ENCODE results near the gene RHCE.

RHCE gene

DNA sequence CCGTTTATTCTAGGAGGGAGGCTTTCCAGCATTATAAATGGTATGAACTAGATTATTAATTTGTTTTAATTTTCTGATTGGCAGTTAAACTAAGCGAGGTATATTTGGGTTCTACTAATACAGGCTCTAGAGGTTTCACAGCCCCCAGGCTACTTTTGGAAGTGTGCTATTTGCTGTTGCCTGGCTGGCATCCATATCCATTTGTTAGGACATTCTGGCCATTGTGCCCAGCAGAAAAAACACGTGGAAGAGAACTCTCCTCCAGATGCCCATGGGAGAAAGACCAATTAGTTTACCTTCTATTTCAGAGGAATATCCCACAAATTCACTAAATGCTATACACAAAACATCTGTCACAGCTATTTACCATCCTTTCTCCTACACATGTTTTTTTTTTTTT lies 39.4 kb upstream of the RHCE start:
- DNase-seq: no peak
- H3K9me2 ChIP-seq (replicated peaks; ENCODE audit: insufficient read depth, low read length): no peaks in the 10 kb centered on the region
- H3K9me3 ChIP-seq (replicated peaks; ENCODE audit: insufficient read depth, low read length): no peaks in the 10 kb centered on the region
- no peaks in the 10 kb centered on the region for H3K36me3 ChIP-seq (replicated peaks; ENCODE audit: insufficient read depth, low read length)
- H2AFZ ChIP-seq (ENCODE audit: low read length): no peak overlapping the region
- H3K27ac ChIP-seq (ENCODE audit: low read length): no peak overlapping the region
- H3K4me1 ChIP-seq (ENCODE audit: low read length): no peaks in the 10 kb centered on the region
- no peaks in the 10 kb centered on the region for H3F3A ChIP-seq (ENCODE audit: insufficient read depth, low read length)
- no peak overlapping the region for H3K4me2 ChIP-seq (ENCODE audit: low read depth, low read length)
- H4K20me1 ChIP-seq (ENCODE audit: insufficient read depth, low read length): no peaks in the 10 kb centered on the region
- TF ChIP-seq, protein P1, sequence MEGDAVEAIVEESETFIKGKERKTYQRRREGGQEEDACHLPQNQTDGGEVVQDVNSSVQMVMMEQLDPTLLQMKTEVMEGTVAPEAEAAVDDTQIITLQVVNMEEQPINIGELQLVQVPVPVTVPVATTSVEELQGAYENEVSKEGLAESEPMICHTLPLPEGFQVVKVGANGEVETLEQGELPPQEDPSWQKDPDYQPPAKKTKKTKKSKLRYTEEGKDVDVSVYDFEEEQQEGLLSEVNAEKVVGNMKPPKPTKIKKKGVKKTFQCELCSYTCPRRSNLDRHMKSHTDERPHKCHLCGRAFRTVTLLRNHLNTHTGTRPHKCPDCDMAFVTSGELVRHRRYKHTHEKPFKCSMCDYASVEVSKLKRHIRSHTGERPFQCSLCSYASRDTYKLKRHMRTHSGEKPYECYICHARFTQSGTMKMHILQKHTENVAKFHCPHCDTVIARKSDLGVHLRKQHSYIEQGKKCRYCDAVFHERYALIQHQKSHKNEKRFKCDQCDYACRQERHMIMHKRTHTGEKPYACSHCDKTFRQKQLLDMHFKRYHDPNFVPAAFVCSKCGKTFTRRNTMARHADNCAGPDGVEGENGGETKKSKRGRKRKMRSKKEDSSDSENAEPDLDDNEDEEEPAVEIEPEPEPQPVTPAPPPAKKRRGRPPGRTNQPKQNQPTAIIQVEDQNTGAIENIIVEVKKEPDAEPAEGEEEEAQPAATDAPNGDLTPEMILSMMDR (IDR thresholded peaks at IDR 0.05; ENCODE audit: low read length): no peak
- TF ChIP-seq EZH2 (optimal IDR thresholded peaks at IDR 0.05; ENCODE audit: low read depth, low read length) (no peak), EZH2phosphoT487 (IDR thresholded peaks at IDR 0.05; ENCODE audit: low read length) (no peak)
- H3K79me2 ChIP-seq (ENCODE audit: low read length): no peaks in the 10 kb centered on the region
- no peak overlapping the region for H3K4me3 ChIP-seq (ENCODE audit: low read length)
- H3K27me3 ChIP-seq (replicated peaks; ENCODE audit: insufficient read depth, low read length): no peaks in the 10 kb centered on the region
- no peak overlapping the region for H3K9ac ChIP-seq (ENCODE audit: low read length)

DNA sequence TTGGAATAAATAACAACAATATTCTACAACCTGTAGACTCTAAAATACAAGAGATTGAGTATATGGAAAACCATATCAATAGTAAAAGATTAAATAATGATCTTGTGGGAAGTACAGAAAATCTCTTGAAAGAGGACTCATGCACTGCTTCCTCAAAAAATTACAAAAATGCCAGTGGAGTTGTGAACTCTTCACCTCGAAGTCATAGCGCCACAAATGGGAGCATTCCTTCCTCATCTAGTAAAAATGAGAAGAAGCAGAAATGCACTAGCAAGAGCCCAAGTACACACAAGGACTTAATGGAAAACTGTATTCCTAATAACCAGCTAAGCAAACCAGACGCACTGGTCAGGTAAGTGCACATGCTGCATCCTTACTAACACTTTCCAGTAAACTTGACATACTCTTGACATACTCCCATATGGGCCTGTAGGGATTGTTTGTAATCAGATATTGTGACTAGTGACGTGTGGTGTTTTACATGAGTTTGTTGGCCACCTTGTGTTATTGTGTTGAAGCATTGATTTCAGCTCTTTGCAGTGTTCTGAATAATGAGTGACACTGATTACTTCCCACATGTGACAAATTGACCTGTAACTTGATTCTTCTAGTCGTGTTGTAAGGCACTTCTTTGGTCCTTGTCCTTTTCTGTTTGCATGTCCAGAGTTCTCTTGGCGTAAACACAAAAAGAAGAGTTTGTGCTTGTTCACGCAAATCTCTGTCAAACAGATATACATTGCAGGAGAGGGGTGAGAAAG lies 38.1 kb upstream of the RHCE start:
- Histone ChIP-seq H3K27me3 (replicated peaks; ENCODE audit: insufficient read depth, low read length) (no peaks in the 10 kb centered on the region), H3F3A (ENCODE audit: insufficient read depth, low read length) (no peaks in the 10 kb centered on the region), H3K36me3 (replicated peaks; ENCODE audit: insufficient read depth, low read length) (no peaks in the 10 kb centered on the region), H3K4me2 (ENCODE audit: low read depth, low read length) (no peak overlapping the region), H3K79me2 (ENCODE audit: low read length) (no peaks in the 10 kb centered on the region), H3K4me3 (ENCODE audit: low read length) (no peak overlapping the region), H3K4me1 (ENCODE audit: low read length) (no peaks in the 10 kb centered on the region), H2AFZ (ENCODE audit: low read length) (no peak overlapping the region), H4K20me1 (ENCODE audit: insufficient read depth, low read length) (no peaks in the 10 kb centered on the region), H3K9me2 (replicated peaks; ENCODE audit: insufficient read depth, low read length) (no peaks in the 10 kb centered on the region), H3K9me3 (replicated peaks; ENCODE audit: insufficient read depth, low read length) (no peaks in the 10 kb centered on the region), H3K9ac (ENCODE audit: low read length) (no peak overlapping the region), H3K27ac (ENCODE audit: low read length) (no peak overlapping the region)
- no peak for DNase-seq
- no peak for TF ChIP-seq EZH2 (optimal IDR thresholded peaks at IDR 0.05; ENCODE audit: low read depth, low read length)
- TF ChIP-seq, protein P1 (IDR thresholded peaks at IDR 0.05; ENCODE audit: low read length): no peak
- no peak for TF ChIP-seq EZH2phosphoT487 (IDR thresholded peaks at IDR 0.05; ENCODE audit: low read length)

DNA sequence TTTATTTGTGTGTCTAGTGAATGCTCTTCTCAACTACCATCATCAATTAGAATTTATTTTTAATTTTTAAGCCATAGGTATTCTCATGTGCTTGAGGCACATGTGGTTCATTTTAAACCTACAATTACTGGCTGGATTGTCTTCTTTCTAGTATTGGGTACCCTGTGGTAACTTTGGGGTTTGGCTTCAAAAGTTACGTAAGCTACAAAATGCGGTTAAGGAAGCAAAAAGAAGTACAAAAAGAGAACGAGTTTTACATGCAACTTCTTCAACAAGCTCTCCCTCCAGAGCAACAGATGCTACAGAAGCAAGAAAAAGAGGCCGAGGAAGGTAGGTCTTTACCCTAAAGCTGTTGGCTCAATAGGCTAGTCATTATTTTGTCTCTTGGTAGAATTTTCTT lies 35.9 kb upstream of the RHCE start:
- Histone ChIP-seq H3K9ac (ENCODE audit: low read length) (no peak overlapping the region), H4K20me1 (ENCODE audit: insufficient read depth, low read length) (no peaks in the 10 kb centered on the region), H2AFZ (ENCODE audit: low read length) (no peak overlapping the region), H3K9me3 (replicated peaks; ENCODE audit: insufficient read depth, low read length) (no peaks in the 10 kb centered on the region), H3F3A (ENCODE audit: insufficient read depth, low read length) (no peaks in the 10 kb centered on the region), H3K4me2 (ENCODE audit: low read depth, low read length) (no peak overlapping the region), H3K36me3 (replicated peaks; ENCODE audit: insufficient read depth, low read length) (no peaks in the 10 kb centered on the region), H3K9me2 (replicated peaks; ENCODE audit: insufficient read depth, low read length) (no peaks in the 10 kb centered on the region), H3K79me2 (ENCODE audit: low read length) (no peaks in the 10 kb centered on the region), H3K27ac (ENCODE audit: low read length) (no peak overlapping the region), H3K4me1 (ENCODE audit: low read length) (no peaks in the 10 kb centered on the region), H3K27me3 (replicated peaks; ENCODE audit: insufficient read depth, low read length) (no peaks in the 10 kb centered on the region), H3K4me3 (ENCODE audit: low read length) (no peak overlapping the region)
- no peak for TF ChIP-seq EZH2 (optimal IDR thresholded peaks at IDR 0.05; ENCODE audit: low read depth, low read length)
- TF ChIP-seq, protein P1 (IDR thresholded peaks at IDR 0.05; ENCODE audit: low read length): no peak
- TF ChIP-seq EZH2phosphoT487 (IDR thresholded peaks at IDR 0.05; ENCODE audit: low read length): no peak
- DNase-seq: no peak
